GM21367 (cell line): ENCODE measurements around the gene OGFOD2.
A peak's percentile ranks its signal among the peaks of the same experiment; 100 is the strongest.

Experiments
- ATAC-seq: cut with Tn5 transposase; IDR thresholded peaks from one replicate; pipeline ENCODE4 v1.9.1; 2021; ENCODE audit not compliant: unreplicated experiment

The OGFOD2 gene

DNA sequence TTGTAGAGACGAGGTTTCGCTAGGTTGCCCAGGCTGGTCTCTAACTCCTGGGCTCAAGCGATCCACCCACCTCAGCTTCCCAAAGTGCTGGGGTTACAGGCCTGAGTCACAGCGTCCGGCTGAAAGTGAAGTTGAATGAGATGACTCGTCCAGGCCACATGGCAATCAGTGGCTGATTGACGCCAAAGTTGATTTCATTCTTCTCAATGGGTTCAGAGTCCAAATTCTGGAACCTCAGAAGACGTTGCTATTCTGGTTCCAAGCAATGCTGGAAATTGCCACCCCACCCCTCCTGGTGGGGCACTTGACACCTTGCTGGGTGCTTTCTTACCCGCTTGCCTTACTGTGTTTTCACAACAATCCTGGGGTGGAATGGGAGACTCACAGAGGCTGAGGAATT is 23.6 kb upstream of the OGFOD2 start:
- no peak for ATAC-seq

DNA sequence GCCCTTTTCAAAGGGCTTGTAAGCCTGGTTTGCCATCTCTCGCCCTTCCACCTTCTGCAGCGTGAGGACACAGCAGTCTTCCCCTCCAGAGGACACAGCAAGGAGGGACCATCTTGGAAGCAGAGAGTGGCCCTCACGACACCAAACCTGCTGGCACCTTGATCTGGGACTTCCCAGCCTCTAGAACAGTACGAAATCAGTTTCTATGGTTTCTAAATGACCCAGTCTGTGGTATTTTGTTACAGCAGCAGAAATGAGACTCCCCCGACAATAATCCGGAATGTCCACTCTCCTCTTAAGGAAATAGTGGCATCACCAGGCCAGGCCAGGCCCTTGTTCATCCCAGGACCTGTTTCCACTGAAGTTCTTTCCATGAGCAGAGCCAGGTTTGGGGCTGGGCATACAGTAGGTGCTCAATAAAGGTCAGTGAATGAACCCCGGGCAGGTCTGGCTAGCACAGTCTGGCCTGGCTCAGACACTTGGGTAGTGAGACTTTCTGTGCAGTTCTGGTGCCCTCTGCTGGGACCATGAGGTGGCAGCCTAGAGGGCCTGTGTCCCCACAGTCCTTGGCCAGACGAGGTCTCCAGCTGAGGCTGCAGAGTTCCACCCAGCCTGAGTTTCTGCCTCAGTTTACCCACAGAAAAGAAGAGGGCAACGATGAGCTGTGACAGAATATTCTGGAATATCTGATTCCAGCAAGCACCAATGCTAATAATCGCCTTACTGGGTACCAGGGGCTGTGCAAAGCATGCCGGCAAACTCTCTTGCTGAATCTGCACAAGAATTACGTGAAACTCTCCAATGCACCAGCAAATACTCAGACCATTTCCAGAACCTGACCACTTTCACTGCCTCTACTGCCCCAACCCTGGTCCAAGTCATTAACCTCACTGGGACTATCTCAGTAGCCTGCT is 22.8 kb upstream of the OGFOD2 start:
- no peak for ATAC-seq

- ATAC-seq, result no peak
Observed at GRCh38 chr12:122955156-122955555, 19.9 kb upstream of the OGFOD2 start.

DNA sequence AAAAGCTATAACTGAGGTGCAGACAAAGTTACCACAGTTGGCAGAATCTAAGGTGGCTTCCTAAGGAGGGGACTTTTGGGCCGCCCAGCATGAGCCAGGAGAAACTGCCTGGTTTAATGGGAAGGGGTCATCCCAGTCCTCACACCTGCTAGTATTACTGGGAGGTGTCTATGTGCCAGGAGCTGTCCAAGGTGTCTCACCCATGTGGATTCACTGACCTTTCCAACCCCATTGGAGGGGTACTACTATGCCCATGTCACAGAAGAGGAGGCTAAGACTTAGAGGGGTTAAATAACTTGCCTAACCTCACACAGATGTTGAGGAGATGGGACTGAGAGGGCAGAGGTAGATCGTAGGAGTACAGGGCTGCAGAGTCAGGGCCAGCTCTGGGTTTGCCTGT is 19.0 kb upstream of the OGFOD2 start:
- ATAC-seq, result no peak

GRCh38 chr12:122958198-122958888 is 16.7 kb upstream of the OGFOD2 start:
- no peak for ATAC-seq

- ATAC-seq, result no peak
Observed at GRCh38 chr12:122959566-122960192, 15.4 kb upstream of the OGFOD2 start.

- no peak for ATAC-seq
Observed at GRCh38 chr12:122960193-122960569, 14.9 kb upstream of the OGFOD2 start.

DNA sequence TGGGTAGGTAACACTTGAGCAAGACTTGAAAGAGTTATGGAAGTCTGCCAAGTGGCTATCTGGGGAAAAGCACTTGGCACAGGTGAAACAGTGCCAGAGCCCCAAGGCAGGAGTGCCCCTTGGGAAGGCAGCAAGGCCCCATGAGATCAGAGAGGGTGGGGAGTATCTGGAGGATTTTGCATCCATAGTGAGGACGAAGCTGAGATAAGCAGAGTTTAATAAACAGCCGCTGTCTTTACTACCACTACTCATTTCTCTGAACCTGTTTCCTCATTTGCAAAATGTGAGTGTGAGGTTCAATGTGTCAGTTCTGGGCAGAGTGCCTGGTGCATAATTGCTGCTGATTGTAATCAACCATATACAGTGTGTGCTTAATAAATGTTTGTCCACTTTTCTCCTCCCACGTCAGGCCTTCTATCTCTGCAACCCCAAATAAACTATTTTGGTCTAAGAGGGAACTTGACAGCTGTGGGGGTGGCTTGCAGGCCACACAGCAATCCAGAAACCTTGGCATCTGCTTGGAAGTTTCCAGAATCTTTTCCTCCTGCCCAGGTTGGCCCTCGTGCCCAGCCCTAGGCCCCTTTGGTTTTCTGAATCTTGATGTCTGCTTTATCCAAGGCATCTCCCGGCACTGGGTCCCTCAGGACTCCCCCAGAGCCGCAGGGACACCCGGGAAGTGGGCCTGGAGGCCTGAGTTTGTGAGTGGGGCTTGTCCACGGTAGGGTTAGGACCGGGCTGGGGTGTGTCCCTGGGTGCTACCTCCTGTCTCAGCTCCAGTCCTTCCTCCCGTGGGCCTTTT is 13.3 kb upstream of the OGFOD2 start:
- ATAC-seq, result no peak

DNA sequence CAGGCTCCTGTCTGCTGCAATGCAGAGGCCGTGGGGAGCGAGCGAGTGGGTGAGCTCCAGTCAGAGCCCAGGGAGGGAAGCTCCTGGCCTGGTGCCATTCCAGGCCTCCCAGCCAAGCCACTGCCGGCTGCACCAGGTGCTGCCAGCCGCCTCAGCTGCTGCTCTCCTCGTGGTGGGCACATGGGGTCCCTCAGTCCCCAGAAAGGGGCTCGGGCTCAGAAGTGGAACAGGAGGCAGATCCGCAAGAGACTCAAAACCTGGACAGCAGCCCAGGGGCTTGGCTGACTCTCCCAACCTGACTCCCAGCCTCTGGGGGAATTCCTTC is 11.1 kb upstream of the OGFOD2 start:
- no peak for ATAC-seq

DNA sequence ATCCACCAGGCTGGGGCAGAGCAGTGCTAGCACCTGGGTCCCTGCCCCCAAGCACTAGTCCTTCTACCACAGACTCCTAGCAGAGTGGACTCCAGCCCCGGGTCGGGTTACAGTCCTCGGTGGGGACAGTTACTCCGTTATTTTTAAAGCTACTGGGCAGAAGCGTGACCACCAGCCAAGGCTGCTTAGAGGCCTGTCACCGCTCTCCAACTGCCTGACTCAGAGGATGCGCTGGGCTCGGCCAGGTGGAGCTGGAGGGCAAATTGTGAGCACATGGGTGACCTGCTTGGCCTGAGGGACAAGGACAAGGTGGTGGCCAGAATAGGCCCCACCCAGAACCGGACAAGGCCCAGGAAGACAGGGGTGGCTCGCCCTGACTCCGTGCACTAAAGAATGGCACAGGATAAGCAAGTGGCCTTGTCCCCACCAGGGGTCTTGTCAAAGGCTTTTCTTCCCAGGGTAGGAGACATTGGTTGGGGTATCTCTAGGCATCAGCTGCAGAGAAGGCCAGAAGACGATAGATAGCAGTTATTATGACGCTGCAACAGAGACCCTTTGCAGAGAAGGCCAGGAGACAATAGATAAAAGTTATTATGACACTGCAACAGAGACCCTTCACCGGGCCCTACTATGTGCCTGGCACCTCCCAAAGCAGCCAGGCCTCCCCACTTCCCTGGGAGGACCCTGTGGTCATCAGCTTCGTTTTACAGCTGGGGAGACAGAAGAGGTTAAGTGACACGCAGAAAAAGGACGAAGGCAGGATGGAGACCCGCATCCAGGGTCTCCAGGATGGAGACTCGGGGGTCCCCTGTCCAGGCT is 10.4 kb upstream of the OGFOD2 start:
- ATAC-seq, result no peak

- no peak for ATAC-seq
Observed at GRCh38 chr12:122965321-122965751, 9.7 kb upstream of the OGFOD2 start.

- ATAC-seq, result peak; percentile 64
Observed at GRCh38 chr12:122965851-122966742, 8.9 kb upstream of the OGFOD2 start, which contains the start of gene ABCB9. Gene ABCB9 (minus strand): TSS chr12:122966463. CDS start chr12:122960235, 6,228 bp downstream.

- ATAC-seq, result no peak
Observed at GRCh38 chr12:122966743-122967550, 8.1 kb upstream of the OGFOD2 start.

DNA sequence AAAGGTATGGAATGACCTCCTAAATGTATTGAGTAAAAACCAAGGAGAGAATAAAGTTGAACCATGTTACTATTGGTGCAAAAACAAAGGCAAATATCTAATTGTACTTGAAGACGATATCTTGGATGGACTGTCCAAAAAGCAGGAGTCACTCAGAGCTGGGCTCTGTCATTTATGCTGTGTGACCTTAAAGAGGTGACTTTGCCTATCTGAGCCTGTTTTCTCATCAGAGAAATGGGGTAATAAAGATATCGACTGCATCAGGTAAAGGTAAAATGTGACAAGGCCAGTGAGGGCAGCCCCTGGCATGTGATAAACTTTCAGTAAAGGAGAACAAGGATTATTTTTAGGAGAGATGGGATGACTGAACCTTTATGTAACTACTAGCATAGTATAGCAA is 6.9 kb upstream of the OGFOD2 start:
- no peak for ATAC-seq

GRCh38 chr12:122969676-122970075 is 5.4 kb upstream of the OGFOD2 start:
- no peak for ATAC-seq

- peak; percentile 66 for ATAC-seq
Observed at GRCh38 chr12:122974274-122974891, 661 bp upstream of the OGFOD2 start.

DNA sequence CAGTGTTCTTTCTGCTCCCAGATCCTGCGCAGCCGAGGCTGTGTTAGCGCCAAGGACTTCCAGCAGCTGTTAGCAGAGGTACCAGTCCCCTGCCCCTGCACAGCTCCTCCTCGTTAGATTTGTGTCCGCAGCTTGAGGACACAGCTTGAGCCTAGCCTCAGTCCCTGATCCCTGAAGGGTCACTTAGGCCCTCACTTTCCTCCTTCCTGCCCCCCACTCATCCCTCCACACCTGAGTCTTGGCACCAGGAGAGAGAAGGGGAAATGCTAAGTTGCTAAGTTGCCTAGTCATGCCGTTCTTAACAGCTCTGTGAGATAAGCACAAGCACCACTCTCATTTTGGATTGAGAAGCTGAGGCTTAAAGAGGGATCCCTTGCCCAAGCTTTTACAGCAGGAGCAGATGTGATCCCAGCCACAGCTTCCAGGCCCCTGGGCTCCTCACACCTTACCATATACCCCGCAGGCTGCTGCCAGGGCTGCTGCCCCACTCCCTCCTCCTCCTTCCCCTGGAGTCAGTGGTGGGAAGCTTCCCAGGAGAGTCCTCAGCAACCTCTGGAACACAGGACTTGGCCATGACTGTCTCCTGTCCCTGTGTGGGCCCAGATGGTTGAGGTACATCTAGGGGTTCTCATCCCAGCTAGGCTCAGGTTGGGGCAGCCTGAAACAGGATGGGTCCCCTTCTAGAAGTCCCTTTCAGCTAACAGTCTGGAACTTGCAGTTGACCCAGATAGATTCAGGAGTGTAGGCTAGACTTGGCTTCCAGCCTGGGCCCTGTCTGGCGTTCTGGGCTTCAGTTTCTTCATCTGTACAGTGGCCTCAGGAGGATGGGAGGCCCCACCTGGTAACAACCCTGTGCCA is 975 bp downstream of the OGFOD2 start:
- ATAC-seq, result no peak
